RCC 7860 (cell line): ENCODE measurements around the gene ASXL1.
"Not testable (repeated sequence)": the region's sequence is repeated elsewhere in the genome, so short reads cannot be mapped to it uniquely, and the experiment has no call there.

Experiments used
- DNase-seq: peaks from one replicate; pipeline ENCODE4 v3.0.0-alpha.2; 2015; ENCODE audit warnings: low spot score
- FAIRE-seq: peaks from 2 replicates; lab custom pipeline; 2012; peaks lifted over from hg19 to GRCh38; lab: Jason Lieb, UNC

The ASXL1 gene

GRCh38 chr20:32397567-32398084 lies 39.5 kb downstream of the ASXL1 start:
- DNase-seq (no peak), FAIRE-seq (no peak)

DNA sequence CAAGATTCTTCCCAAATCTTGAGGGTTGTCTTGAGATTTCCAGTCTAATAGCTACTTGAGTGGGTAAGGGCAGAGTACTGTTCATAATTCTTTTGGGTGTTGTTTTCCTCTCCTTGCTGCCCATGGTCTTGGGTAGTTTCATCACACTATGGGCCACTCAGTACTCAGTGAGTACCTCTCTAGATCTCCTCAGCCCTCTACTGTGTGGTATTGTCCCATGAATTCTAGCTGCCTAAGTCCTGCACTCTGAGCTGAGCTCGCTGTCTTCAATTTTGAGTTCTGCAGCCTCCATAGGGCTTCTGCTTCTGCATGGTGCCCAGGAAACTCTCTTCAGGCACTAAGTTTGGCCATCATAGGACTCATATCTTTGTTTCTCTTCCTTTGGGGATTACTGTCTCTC lies 42.3 kb downstream of the ASXL1 start:
- FAIRE-seq (no peak), DNase-seq (no peak)

GRCh38 chr20:32404017-32404416 lies 45.9 kb downstream of the ASXL1 start:
- FAIRE-seq: no peak
- DNase-seq: no peak

- FAIRE-seq (no peak), DNase-seq (no peak)
Measured at GRCh38 chr20:32406701-32407100, 48.6 kb downstream of the ASXL1 start.

DNA sequence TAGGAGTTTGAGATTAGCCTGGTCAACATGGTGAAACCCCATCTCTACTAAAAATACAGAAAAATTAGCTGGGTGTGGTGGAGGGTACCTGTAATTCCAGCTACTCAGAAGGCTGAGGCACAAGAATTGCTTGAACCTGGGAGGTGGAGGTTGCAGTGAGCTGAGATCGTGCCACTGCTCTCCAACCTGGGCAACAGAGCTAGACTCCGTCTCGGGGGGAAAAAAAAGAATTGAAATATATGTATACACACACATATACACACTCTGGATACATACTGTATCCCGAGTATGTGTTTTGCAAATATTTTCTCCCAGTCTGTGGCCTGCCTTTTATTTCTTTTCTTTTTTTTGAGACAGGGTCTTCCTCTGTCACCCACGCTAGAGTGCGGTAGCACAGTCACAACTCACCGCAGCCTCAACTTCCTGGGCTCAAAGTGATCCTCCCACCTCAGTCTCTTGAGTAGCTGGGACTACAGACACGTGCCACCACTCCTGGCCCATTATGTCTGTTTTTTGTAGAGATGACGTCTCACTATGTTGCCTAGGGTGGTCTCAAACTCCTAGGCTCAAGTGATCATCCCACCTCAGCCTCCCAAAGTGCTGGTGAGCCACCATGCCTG lies 49.1 kb downstream of the ASXL1 start:
- not testable (repeated sequence) for DNase-seq, FAIRE-seq

DNA sequence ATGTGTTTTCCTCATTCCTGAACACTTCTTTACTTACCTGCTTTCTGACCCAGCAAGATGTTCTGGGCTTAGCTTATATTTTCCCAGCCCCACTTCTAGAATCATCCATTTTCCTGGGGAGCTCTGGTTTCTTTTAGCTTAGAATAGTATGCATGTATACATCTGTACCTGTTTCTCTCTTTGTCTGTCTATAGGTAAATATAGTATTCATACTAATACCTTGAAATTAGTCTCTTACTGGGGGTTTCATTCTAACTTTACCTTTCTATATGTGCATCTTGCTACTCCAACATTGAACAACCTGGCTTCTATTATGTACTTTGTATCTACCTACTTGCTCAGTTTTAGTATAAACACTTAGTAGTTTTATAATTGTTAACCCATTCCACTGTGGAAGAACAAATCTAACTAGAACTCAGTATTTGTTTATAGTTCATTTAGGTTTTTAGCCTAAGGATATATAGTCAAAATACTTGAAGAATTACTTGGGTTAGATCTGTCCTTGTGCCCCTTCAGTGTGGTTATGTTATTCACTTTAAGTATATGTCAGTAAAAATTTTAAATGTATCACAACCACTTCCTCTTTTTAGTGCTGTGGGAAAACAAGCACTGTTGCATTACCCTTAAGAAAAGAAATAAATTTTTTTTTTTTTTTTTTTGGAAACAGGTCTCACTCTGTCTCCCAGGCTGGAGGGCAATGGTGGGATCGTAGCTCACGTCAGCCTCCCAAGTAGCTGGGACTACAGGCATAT lies 54.0 kb downstream of the ASXL1 start:
- no peak for FAIRE-seq

GRCh38 chr20:32415494-32415893 lies 57.4 kb downstream of the ASXL1 start:
- FAIRE-seq (no peak), DNase-seq (no peak)

More for the DNA sequence above, 54.0 kb downstream of the ASXL1 start:
- no peak for DNase-seq

DNA sequence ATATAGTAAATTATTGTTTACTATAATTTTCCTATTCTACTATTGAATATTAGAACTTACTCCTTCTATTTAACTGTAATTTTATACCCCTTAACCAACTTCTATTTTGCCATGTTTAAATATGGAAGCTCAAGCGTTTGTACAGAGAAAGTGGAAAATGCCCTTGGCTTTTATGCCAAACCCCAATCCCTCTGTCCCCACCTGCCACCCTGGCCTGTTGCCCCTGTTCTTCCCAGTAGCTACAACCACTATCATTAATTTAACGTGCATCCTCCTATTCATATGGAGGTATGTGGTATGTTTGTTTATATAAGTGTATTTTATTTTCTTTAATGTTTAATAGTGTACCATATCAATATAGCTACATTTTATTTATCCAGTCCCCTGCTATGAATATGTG lies 58.1 kb downstream of the ASXL1 start:
- no peak for FAIRE-seq
- DNase-seq: no peak

DNA sequence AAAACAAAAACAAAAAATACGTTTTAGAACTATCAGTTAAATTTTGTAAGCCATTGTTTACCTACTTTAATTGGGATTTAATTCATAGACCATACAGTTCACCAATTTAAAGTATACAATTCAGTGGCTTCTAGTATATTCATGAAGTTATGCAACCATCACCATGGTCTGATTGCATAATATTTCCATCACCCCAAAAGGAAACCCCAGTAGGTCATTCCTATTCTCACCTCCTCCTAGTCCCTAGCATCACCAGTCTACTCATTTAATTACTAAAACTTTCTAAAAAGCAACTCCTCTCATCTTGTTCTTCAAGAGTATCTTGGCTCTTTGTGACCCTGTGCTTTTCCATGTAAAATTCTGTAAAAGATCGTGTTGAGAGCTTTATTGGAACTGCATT lies 60.2 kb downstream of the ASXL1 start:
- no peak for FAIRE-seq

DNA sequence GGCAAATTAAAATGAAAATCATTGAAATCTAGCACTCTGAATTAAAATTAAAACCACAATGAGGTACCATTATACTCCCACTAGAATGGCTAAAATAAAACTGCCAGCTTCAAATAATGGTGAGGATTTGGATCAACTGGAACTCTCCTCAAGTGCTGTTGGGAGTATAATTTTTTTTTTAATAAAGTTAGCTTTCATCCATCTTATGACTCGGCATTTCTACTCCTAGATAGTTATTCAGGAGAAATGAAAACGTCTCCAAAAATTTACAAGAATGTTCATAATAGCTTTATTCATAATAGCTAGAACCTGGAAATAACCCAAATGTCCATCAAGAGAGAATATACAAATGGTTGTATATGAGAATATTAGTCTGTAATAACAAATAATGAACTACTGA lies 63.2 kb downstream of the ASXL1 start:
- DNase-seq (no peak), FAIRE-seq (no peak)

More for the DNA sequence above, 60.2 kb downstream of the ASXL1 start:
- DNase-seq: no peak

DNA sequence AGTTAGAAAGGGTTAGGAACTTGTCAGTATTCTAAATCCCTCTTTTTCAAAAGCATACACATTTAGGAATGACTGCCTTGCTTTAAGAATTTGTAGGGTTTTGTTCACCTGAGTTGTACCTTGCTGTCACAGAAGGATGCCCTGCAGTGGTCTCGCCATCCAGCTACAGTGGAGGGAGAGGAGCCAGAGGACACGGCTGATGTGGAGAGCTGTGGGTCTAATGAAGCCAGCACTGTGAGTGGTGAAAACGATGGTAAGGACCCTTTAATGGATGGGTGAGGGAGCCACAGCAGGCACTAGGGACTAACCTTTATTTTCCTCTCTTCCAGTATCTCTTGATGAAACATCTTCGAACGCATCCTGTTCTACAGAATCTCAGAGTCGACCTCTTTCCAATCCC lies 69.9 kb downstream of the ASXL1 start:
- no peak for DNase-seq
- FAIRE-seq: no peak

DNA sequence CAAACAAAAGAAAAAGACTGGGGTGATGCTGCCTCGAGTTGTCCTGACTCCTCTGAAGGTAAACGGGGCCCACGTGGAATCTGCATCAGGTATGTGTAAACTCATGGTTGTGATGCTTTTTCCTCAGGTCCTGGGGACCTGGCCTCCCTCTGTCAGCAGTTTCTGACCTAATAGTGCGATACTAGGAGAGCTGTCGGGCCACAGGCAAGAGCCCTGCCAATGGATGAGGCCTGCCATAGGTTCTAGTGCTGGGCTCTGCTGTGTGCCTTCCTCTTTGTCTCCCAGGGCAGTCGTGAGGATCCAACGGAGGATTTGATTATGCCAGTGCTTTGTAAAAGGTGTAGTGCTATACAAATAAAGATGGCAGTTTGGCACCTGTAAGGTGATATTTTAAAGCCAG lies 71.2 kb downstream of the ASXL1 start:
- DNase-seq: no peak
- no peak for FAIRE-seq

GRCh38 chr20:32429745-32430360 lies 71.7 kb downstream of the ASXL1 start:
- no peak for DNase-seq

DNA sequence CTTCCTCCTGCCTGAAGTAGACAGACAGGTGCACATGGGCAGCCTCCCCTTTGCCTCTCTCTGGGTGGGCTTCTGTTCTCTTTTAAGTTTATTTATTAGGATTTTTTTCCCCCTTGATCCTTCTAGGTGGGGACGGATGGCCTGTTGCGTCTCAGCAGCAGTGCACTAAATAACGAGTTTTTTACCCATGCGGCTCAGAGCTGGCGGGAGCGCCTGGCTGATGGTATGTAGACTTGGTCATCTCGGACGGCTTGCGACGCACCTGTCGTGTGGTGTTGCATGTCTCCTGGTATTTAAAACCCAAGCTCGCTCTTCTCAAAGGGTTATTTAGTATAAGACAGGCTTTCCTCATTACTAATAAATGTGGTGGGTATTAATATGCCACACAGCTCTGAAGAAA lies 73.3 kb downstream of the ASXL1 start:
- FAIRE-seq: no peak

More at GRCh38 chr20:32429745-32430360, 71.7 kb downstream of the ASXL1 start:
- no peak for FAIRE-seq

DNA sequence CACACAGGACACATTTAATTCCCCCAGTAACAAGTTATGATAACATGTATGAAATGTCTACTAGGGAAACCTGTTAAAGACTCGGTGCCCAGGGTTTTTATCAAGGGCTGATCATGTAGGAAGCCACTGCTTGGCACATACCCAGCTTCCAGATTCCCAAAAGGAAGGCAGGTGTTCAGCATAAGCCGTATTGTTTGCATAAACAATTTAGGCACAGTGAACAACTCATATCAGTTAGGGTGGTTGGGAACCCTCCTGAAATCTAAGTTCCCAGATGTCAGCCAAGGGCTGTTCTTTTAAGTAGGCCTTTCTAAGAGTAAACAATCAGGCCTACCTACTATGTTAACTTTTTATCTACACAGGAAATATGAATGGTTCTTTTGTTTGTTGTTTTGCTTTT lies 74.1 kb downstream of the ASXL1 start:
- DNase-seq: no peak
- FAIRE-seq: no peak

More for the DNA sequence above, 73.3 kb downstream of the ASXL1 start:
- no peak for DNase-seq

DNA sequence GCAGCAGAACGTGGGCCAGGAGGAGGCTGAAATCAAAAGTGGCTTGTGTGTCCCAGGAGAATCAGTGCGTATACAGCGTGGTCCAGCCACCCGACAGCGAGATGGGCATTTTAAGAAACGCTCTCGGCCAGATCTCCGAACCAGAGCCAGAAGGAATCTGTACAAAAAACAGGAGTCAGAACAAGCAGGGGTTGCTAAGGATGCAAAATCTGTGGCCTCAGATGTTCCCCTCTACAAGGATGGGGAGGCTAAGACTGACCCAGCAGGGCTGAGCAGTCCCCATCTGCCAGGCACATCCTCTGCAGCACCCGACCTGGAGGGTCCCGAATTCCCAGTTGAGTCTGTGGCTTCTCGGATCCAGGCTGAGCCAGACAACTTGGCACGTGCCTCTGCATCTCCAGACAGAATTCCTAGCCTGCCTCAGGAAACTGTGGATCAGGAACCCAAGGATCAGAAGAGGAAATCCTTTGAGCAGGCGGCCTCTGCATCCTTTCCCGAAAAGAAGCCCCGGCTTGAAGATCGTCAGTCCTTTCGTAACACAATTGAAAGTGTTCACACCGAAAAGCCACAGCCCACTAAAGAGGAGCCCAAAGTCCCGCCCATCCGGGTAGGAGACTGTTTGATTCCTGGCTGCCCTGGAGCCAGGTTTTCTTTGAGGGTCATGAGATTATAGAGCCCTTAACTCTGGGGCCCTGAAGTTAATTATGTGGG lies 75.3 kb downstream of the ASXL1 start:
- FAIRE-seq: no peak
- no peak for DNase-seq

GRCh38 chr20:32434434-32434833 lies 76.3 kb downstream of the ASXL1 start:
- FAIRE-seq: no peak
- DNase-seq: no peak

- DNase-seq: no peak
- no peak for FAIRE-seq
Measured at GRCh38 chr20:32435449-32436107, 77.4 kb downstream of the ASXL1 start.

GRCh38 chr20:32436142-32436861 lies 78.2 kb downstream of the ASXL1 start:
- FAIRE-seq: no peak
- DNase-seq: no peak

- FAIRE-seq (no peak), DNase-seq (no peak)
Measured at GRCh38 chr20:32436968-32437367, 78.8 kb downstream of the ASXL1 start.
